Subcutaneous adipose tissue (tissue), 4 donors: ENCODE results near the gene WDR27. TPM values are rescaled to one million over a fixed set of nuclear protein-coding genes. Genes with fewer than 3 reads are reported as not detected.

Experiments
- CTCF ChIP-seq: fragments of 450-650 bp; IDR thresholded peaks from one replicate; pipeline ENCODE4 v1.5.1; 2016; ENCODE audit warnings: low read depth, mild to moderate bottlenecking, control low read depth, antibody characterized with exemption, moderate library complexity
- total RNA-seq, 4 donors: library from RNA; depleted of rRNA; stranded (reverse); fragments of >200 nt; gene quantifications; one replicate each; pipeline ENCODE4 v1.1.0, GENCODE V29; 2016

Gene WDR27
- total RNA-seq, 4 donors from 2014 or later, result 26.0 to 36.4 (median 31.3) TPM

GRCh38 chr6:169627736-169628607 lies 73.9 kb downstream of the WDR27 start:
- TF ChIP-seq CTCF, result no peak

GRCh38 chr6:169626649-169627048 lies 75.2 kb downstream of the WDR27 start:
- TF ChIP-seq CTCF, result no peak

- no peak for TF ChIP-seq CTCF
These were observed 75.7 kb downstream of the WDR27 start for GRCh38 chr6:169626169-169626568.

GRCh38 chr6:169625376-169625775 lies 76.5 kb downstream of the WDR27 start:
- TF ChIP-seq CTCF, result no peak

GRCh38 chr6:169624785-169625184 lies 77.0 kb downstream of the WDR27 start:
- no peak for TF ChIP-seq CTCF

- TF ChIP-seq CTCF, result no peak
These were observed 77.9 kb downstream of the WDR27 start for GRCh38 chr6:169623975-169624374.

- no peak for TF ChIP-seq CTCF
These were observed 78.5 kb downstream of the WDR27 start for GRCh38 chr6:169623343-169623742.
